Stimulated activated CD8-positive, alpha-beta memory T cell treated with anti-CD3 and anti-CD28 coated beads, Interleukin-15, amount 100 ng/mL, for 4 hours (primary cell): ENCODE measurements around the gene DTNB.

Source experiments
- DNase-seq, 2 donors: peaks; one replicate each; pipeline ENCODE4 v3.0.0-alpha.2; 2020; ENCODE audit warnings: low read depth in 2 of 2

Gene DTNB

GRCh38 chr2:25387876-25388449 lies 285.4 kb downstream of the DTNB start:
- DNase-seq, result no peak

- DNase-seq, result no peak
Observed at GRCh38 chr2:25386971-25387875, 286.2 kb downstream of the DTNB start.

- no peak for DNase-seq
Observed at GRCh38 chr2:25385910-25386309, 287.5 kb downstream of the DTNB start.

GRCh38 chr2:25383806-25384205 lies 289.6 kb downstream of the DTNB start:
- DNase-seq, result no peak

- DNase-seq, result no peak
Observed at GRCh38 chr2:25381502-25381901, 291.9 kb downstream of the DTNB start.

GRCh38 chr2:25380586-25381375 lies 292.6 kb downstream of the DTNB start:
- DNase-seq, result no peak

GRCh38 chr2:25380023-25380422 lies 293.4 kb downstream of the DTNB start:
- DNase-seq, result no peak

- DNase-seq, result no peak
Observed at GRCh38 chr2:25379535-25379934, 293.8 kb downstream of the DTNB start.

GRCh38 chr2:25378731-25379490 lies 294.5 kb downstream of the DTNB start:
- DNase-seq, result no peak

GRCh38 chr2:25377822-25378421 lies 295.5 kb downstream of the DTNB start:
- no peak for DNase-seq

- DNase-seq, result peak; percentile 89 to 92
Observed at GRCh38 chr2:25376750-25377621, 296.4 kb downstream of the DTNB start.

GRCh38 chr2:25375989-25376545 lies 297.3 kb downstream of the DTNB start:
- no peak for DNase-seq

GRCh38 chr2:25375371-25375988 lies 297.9 kb downstream of the DTNB start:
- DNase-seq, result no peak

GRCh38 chr2:25374827-25375226 lies 298.6 kb downstream of the DTNB start:
- DNase-seq, result no peak

GRCh38 chr2:25374411-25374810 lies 299.0 kb downstream of the DTNB start:
- DNase-seq, result no peak

GRCh38 chr2:25373269-25373981 lies 300.0 kb downstream of the DTNB start:
- DNase-seq, result no peak

GRCh38 chr2:25372405-25373268 lies 300.7 kb downstream of the DTNB start:
- DNase-seq, result no peak
